SK-N-SH (cell line): ENCODE measurements around the gene TAS2R46. TPM values are rescaled to one million over a fixed set of nuclear protein-coding genes. Genes with fewer than 3 reads are reported as not detected.

Experiments used
- CTCF ChIA-PET: fragments of 300-600, 350-600 bp; formaldehyde crosslinking; extraction: SDS; loops from one replicate; lab custom pipeline; 2021; lab: Yijun Ruan, JAX
- POLR2A ChIA-PET: fragments of 350-600 bp; sonication (Branson Sonifier 250); formaldehyde crosslinking; extraction: SDS; loops from one replicate; lab custom pipeline; 2020; ENCODE audit warnings: antibody characterized with exemption, inconsistent platforms; lab: Yijun Ruan, JAX
- DNase-seq: peaks from one replicate; pipeline ENCODE4 v3.0.0; 2012
- H2AFZ ChIP-seq: fragments of 200-600 bp; sonication (generic); 2 replicates; pipeline ENCODE4 v1.8.1; 2016; ENCODE audit warnings: antibody characterized with exemption, mild to moderate bottlenecking, low read depth
- H3F3A ChIP-seq: fragments of 200-600 bp; sonication (generic); replicated peaks from 2 replicates; pipeline ENCODE3; 2016; ENCODE audit warnings: antibody characterized with exemption, mild to moderate bottlenecking; ENCODE audit not compliant: insufficient read depth
- H3K27ac ChIP-seq, 2 experiments: fragments of 200-500 bp in 1 of 2; fragments of 200-600 bp in 1 of 2; sonication (Bioruptor generic) in 1 of 2; sonication (generic), shearing (Covaris generic) in 1 of 2; 2 replicates each; pipeline versions ENCODE4 v1.5.1 to v1.6.1; 2014 to 2016; ENCODE audit warnings: low read depth in 2 of 2, inconsistent platforms in 1 of 2, low read length in 1 of 2, mild to moderate bottlenecking in 1 of 2, mixed read lengths in 1 of 2
- H3K27me3 ChIP-seq: fragments of 200-600 bp; sonication (generic), shearing (Covaris generic); 2 replicates; pipeline ENCODE4 v1.6.1; 2016; ENCODE audit warnings: mixed run types; ENCODE audit not compliant: insufficient read depth
- H3K36me3 ChIP-seq, 2 experiments: fragments of 200-500 bp in 1 of 2; fragments of 200-600 bp in 1 of 2; sonication (Bioruptor generic) in 1 of 2; sonication (generic) in 1 of 2; replicated peaks in 1 of 2; 2 replicates each; pipeline versions ENCODE3 to v1.5.1; 2014 to 2016; ENCODE audit warnings: low read length in 1 of 2, mild to moderate bottlenecking in 1 of 2; ENCODE audit not compliant: insufficient read depth in 2 of 2, control insufficient read depth in 1 of 2
- H3K4me1 ChIP-seq, 2 experiments: fragments of 200-500 bp in 1 of 2; fragments of 200-600 bp in 1 of 2; sonication (Bioruptor generic) in 1 of 2; sonication (generic), shearing (Covaris generic) in 1 of 2; 2 replicates each; pipeline versions ENCODE4 v1.5.1 to v1.6.1; 2014 to 2016; ENCODE audit warnings: low read depth in 1 of 2, low read length in 1 of 2, mixed run types in 1 of 2; ENCODE audit not compliant: insufficient read depth in 2 of 2, control insufficient read depth in 1 of 2
- H3K4me2 ChIP-seq: fragments of 200-600 bp; sonication (generic), shearing (Covaris generic); 2 replicates; pipeline ENCODE4 v1.6.1; 2017; ENCODE audit warnings: mixed run types
- H3K4me3 ChIP-seq, 2 experiments: fragments of 200-500 bp in 1 of 2; fragments of 200-600 bp in 1 of 2; sonication (Bioruptor generic) in 1 of 2; sonication (generic), shearing (Covaris generic) in 1 of 2; 2 replicates each; pipeline versions ENCODE4 v1.5.1 to v1.8.1; 2014 to 2016; ENCODE audit warnings: low read depth in 2 of 2, inconsistent platforms in 1 of 2, low read length in 1 of 2, mild to moderate bottlenecking in 1 of 2, mixed read lengths in 1 of 2, moderate library complexity in 1 of 2
- H3K79me2 ChIP-seq: fragments of 200-600 bp; sonication (generic); 2 replicates; pipeline ENCODE4 v1.8.1; 2017; ENCODE audit warnings: mild to moderate bottlenecking; ENCODE audit not compliant: insufficient read depth
- H3K9ac ChIP-seq: fragments of 200-600 bp; sonication (generic); 2 replicates; pipeline ENCODE4 v1.6.1; 2017; ENCODE audit warnings: mixed run types
- H3K9me2 ChIP-seq: fragments of 200-600 bp; sonication (generic); 2 replicates; pipeline ENCODE4 v1.6.1; 2017; ENCODE audit warnings: mixed run types
- H3K9me3 ChIP-seq: fragments of 200-600 bp; sonication (generic); 2 replicates; pipeline ENCODE4 v1.6.1; 2017; ENCODE audit warnings: mixed run types, mild to moderate bottlenecking, moderate library complexity
- H4K20me1 ChIP-seq: fragments of 200-600 bp; sonication (generic); 2 replicates; pipeline ENCODE4 v1.6.1; 2017; ENCODE audit warnings: mild to moderate bottlenecking, mixed run types; ENCODE audit not compliant: insufficient read depth
- CHD2 ChIP-seq: fragments of 150-350 bp; IDR thresholded peaks from 2 replicates; pipeline ENCODE4 v1.6.1; 2018; ENCODE audit warnings: low read length; ENCODE audit not compliant: partially characterized antibody
- EP300 ChIP-seq, 2 experiments: IDR thresholded peaks; 2 replicates each; pipeline versions ENCODE4 v1.4.0 to v1.6.1; 2012; ENCODE audit warnings: borderline replicate concordance in 1 of 2, low read depth in 1 of 2, low read length in 1 of 2
- FOXM1 ChIP-seq: IDR thresholded peaks from 2 replicates; pipeline ENCODE4 v1.4.0; 2012; ENCODE audit warnings: low read depth, mild to moderate bottlenecking
- IRF3 ChIP-seq: fragments of 150-350 bp; IDR thresholded peaks from 2 replicates; pipeline ENCODE4 v1.6.1; 2016; ENCODE audit warnings: mild to moderate bottlenecking, low read depth, low read length
- MAX ChIP-seq: IDR thresholded peaks from 2 replicates; pipeline ENCODE4 v1.4.0; 2012; ENCODE audit warnings: low read depth
- MXI1 ChIP-seq: IDR thresholded peaks from 2 replicates; pipeline ENCODE4 v1.6.1; 2012; ENCODE audit warnings: mild to moderate bottlenecking, low read depth, low read length, improper control_type of control experiment
- NFIC ChIP-seq: IDR thresholded peaks from 2 replicates; pipeline ENCODE4 v1.4.0; 2012; ENCODE audit warnings: borderline replicate concordance
- RCOR1 ChIP-seq: fragments of 150-350 bp; IDR thresholded peaks from 2 replicates; pipeline ENCODE4 v1.6.1; 2017; ENCODE audit warnings: antibody characterized with exemption, low read length
- REST ChIP-seq: IDR thresholded peaks from 2 replicates; pipeline ENCODE4 v1.6.1; 2012; ENCODE audit warnings: mild to moderate bottlenecking, low read depth, low read length, moderate library complexity
- TAF1 ChIP-seq: IDR thresholded peaks from 2 replicates; pipeline ENCODE4 v1.6.1; 2012; ENCODE audit warnings: low read depth, mild to moderate bottlenecking, low read length, moderate library complexity, borderline replicate concordance
- TCF12 ChIP-seq: IDR thresholded peaks from 2 replicates; pipeline ENCODE4 v1.4.0; 2012
- TEAD4 ChIP-seq: IDR thresholded peaks from 2 replicates; pipeline ENCODE4 v1.4.0; 2012; ENCODE audit warnings: mild to moderate bottlenecking, borderline replicate concordance; ENCODE audit not compliant: insufficient read depth
- USF1 ChIP-seq: IDR thresholded peaks from 2 replicates; pipeline ENCODE4 v1.4.0; 2012; ENCODE audit warnings: low read depth, borderline replicate concordance
- USF2 ChIP-seq: fragments of 150-350 bp; IDR thresholded peaks from 2 replicates; pipeline ENCODE4 v1.6.1; 2017; ENCODE audit warnings: antibody characterized with exemption, low read length, low read depth, borderline replicate concordance
- WGBS: methylation state at CpG from one replicate; pipeline ENCODE4 v1.1.6; 2017; ENCODE audit warnings: low lambda C conversion rate; 5-methylcytosine and 5-hydroxymethylcytosine counted together
- polyA plus RNA-seq, 3 experiments: library from polyadenylated mRNA; depleted of rRNA; stranded (reverse); fragments of >200 nt; gene quantifications; 2 replicates each; pipeline ENCODE4 v1.2.3, GENCODE V29; 2012

The TAS2R46 gene
- polyA plus RNA-seq, 1 of the 3 experiments (the other 2 are of a cell fraction): 0.07 TPM

GRCh38 chr12:11075642-11076041 is 13.5 kb upstream of the TAS2R46 start:
- no peaks in the 10 kb centered on the region for H3K79me2 ChIP-seq
- no peak overlapping the region for H3K4me2 ChIP-seq
- H3K4me1 ChIP-seq: no peaks in the 10 kb centered on the region
- DNase-seq: no peak
- H3F3A ChIP-seq: no peaks in the 10 kb centered on the region
- H3K36me3 ChIP-seq: no peaks in the 10 kb centered on the region
- H3K9ac ChIP-seq: no peak overlapping the region
- H3K9me2 ChIP-seq: no peaks in the 10 kb centered on the region
- ChIA-PET CTCF (no interaction called here), POLR2A (no interaction called here)
- H4K20me1 ChIP-seq: no peaks in the 10 kb centered on the region
- H3K27me3 ChIP-seq: no peaks in the 10 kb centered on the region
- WGBS: 0% methylated on average over 2 of the region's 3 CpGs
- H2AFZ ChIP-seq: no peak overlapping the region
- H3K4me3 ChIP-seq: no peak overlapping the region
- no peaks in the 10 kb centered on the region for H3K9me3 ChIP-seq
- H3K27ac ChIP-seq: no peak overlapping the region
- no peak for TF ChIP-seq RCOR1
- no peak for TF ChIP-seq REST

- POLR2A ChIA-PET: no interaction called here
- 51% methylated on average over 4 of the region's 4 CpGs for WGBS
- CTCF ChIA-PET: no interaction called here
- Histone ChIP-seq H3K27me3 (no peaks in the 10 kb centered on the region), H3K27ac (no peak overlapping the region), H3K9me2 (no peaks in the 10 kb centered on the region), H3K36me3 (no peaks in the 10 kb centered on the region), H2AFZ (no peak overlapping the region), H4K20me1 (no peaks in the 10 kb centered on the region), H3K9ac (no peak overlapping the region), H3K4me2 (no peak overlapping the region), H3K9me3 (no peaks in the 10 kb centered on the region), H3K79me2 (no peaks in the 10 kb centered on the region), H3F3A (no peaks in the 10 kb centered on the region), H3K4me3 (no peak overlapping the region), H3K4me1 (no peaks in the 10 kb centered on the region)
- no peak for DNase-seq
- no peak for TF ChIP-seq TAF1
- TF ChIP-seq FOXM1: no peak
- TF ChIP-seq USF2: no peak
- TF ChIP-seq USF1: no peak
- TF ChIP-seq IRF3: no peak
- no peak for TF ChIP-seq MAX
- no peak for TF ChIP-seq TEAD4
- no peak for TF ChIP-seq REST
- no peak for TF ChIP-seq EP300 (IDR thresholded peaks at IDR 0.05; ENCODE audit: borderline replicate concordance in 1 of 2, low read depth in 1 of 2, low read length in 1 of 2)
- no peak for TF ChIP-seq NFIC
- TF ChIP-seq TCF12: no peak
- no peak for TF ChIP-seq CHD2
- TF ChIP-seq MXI1: no peak
Measured at GRCh38 chr12:11071414-11071813, 9.3 kb upstream of the TAS2R46 start.
